Measurements from ENCODE around the gene CDH11. TPM values are rescaled to one million over a fixed set of nuclear protein-coding genes. Genes with fewer than 3 reads are reported as not detected.

The CDH11 gene
- total RNA-seq, 1 experiment from 2014 or later: 297 TPM

DNA sequence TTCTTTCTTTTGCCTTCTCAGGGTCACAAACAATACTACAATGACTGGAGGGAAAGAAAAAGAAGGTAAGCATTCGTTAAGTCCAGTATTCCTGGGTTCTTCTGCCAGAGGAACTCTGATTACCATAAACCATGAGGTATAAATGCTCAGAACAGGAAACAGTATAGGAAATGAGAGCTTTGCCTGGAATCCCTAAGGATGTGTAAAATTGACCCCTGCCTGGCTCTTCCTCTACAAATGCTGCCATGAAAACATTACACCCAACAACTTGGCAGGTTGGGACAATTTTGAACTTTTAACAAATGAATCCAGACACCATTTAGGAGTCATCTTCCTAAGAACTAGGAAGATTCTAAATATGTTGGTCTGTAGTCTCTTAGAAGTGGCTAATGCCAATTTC is 173.8 kb downstream of the CDH11 start:
- Histone ChIP-seq H3K27ac (ENCODE audit: low read depth, low read length, poor library complexity, severe bottlenecking) (peak overlapping the region; percentile 44), H3K9me3 (ENCODE audit: low read depth, low read length, poor library complexity, severe bottlenecking) (no peaks in the 10 kb centered on the region), H3K4me3 (ENCODE audit: low read depth, low read length, poor library complexity, severe bottlenecking) (no peak overlapping the region), H3K27me3 (replicated peaks; ENCODE audit: insufficient read depth, low read depth, low read length, poor library complexity) (no peaks in the 10 kb centered on the region), H3K4me1 (ENCODE audit: insufficient read depth, low read length, poor library complexity, severe bottlenecking) (peaks cover 24% of the 10 kb centered on the region), H3K36me3 (ENCODE audit: insufficient read depth, low read length, poor library complexity, severe bottlenecking) (peaks cover 48% of the 10 kb centered on the region)
- POLR2A ChIA-PET (ENCODE audit: low non-redundant PET): no interaction called here
- intact Hi-C loops (cut with micrococcal nuclease; ENCODE audit: unreplicated experiment): no loop called here
- peak; percentile 81 for DNase-seq (ENCODE audit: low spot score)
- CTCF ChIA-PET: no interaction called here
- TF ChIP-seq, protein P1, sequence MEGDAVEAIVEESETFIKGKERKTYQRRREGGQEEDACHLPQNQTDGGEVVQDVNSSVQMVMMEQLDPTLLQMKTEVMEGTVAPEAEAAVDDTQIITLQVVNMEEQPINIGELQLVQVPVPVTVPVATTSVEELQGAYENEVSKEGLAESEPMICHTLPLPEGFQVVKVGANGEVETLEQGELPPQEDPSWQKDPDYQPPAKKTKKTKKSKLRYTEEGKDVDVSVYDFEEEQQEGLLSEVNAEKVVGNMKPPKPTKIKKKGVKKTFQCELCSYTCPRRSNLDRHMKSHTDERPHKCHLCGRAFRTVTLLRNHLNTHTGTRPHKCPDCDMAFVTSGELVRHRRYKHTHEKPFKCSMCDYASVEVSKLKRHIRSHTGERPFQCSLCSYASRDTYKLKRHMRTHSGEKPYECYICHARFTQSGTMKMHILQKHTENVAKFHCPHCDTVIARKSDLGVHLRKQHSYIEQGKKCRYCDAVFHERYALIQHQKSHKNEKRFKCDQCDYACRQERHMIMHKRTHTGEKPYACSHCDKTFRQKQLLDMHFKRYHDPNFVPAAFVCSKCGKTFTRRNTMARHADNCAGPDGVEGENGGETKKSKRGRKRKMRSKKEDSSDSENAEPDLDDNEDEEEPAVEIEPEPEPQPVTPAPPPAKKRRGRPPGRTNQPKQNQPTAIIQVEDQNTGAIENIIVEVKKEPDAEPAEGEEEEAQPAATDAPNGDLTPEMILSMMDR (conservative IDR thresholded peaks at IDR 0.05; ENCODE audit: low read depth, low read length): no peak
- TF ChIP-seq EZH2 (IDR thresholded peaks at IDR 0.05; ENCODE audit: borderline replicate concordance, low read depth, low read length, poor library complexity, severe bottlenecking): no peak
- no TSS peak for BruUV-seq (replicated peaks)

DNA sequence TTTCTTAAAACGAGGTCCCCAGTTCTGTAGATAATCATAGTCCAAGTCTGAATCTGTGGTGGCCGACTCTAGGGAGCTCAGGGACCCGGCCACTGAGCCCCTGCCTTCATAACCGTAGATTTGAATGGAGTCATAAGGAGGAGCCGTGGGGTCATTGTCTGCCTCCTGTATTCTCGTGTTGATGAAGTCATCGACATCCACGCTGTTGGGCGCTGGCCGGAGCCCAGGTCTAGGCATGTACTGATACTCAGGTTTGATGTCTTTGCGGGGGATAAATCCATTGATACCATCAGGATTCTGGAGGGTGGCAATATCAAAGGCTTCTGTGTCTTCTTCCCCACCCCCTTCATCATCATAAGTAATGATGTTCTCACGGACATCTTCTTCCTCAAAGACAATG is 174.2 kb downstream of the CDH11 start:
- intact Hi-C loops (cut with micrococcal nuclease; ENCODE audit: unreplicated experiment): no loop called here
- POLR2A ChIA-PET (ENCODE audit: low non-redundant PET): no interaction called here

DNA sequence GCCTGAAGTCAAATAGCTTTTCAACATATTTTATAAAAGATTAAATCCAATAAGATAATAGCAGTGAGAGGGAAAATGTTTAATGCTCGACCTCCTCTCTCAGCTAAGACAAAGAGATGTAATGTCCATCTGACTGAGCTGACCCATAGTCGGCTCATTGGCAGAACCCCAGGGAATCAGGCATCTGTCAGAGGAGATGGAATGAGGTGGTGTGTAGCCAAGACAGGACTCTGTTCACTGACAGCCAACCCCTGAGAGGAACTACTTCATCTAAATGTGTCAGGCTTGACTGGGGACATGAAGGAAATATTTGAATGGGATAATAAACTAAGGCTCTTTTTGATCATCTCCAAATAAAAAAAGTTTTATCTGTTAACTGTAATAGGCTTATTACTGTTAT is 188.0 kb downstream of the CDH11 start:
- ChIA-PET CTCF (no interaction called here), POLR2A (ENCODE audit: low non-redundant PET) (no interaction called here)
- Histone ChIP-seq H3K9me3 (ENCODE audit: low read depth, low read length, poor library complexity, severe bottlenecking) (no peaks in the 10 kb centered on the region), H3K36me3 (ENCODE audit: insufficient read depth, low read length, poor library complexity, severe bottlenecking) (no peaks in the 10 kb centered on the region), H3K4me3 (ENCODE audit: low read depth, low read length, poor library complexity, severe bottlenecking) (no peak overlapping the region), H3K4me1 (ENCODE audit: insufficient read depth, low read length, poor library complexity, severe bottlenecking) (no peaks in the 10 kb centered on the region), H3K27me3 (replicated peaks; ENCODE audit: insufficient read depth, low read depth, low read length, poor library complexity) (no peaks in the 10 kb centered on the region), H3K27ac (ENCODE audit: low read depth, low read length, poor library complexity, severe bottlenecking) (no peak overlapping the region)
- no TSS peak for BruUV-seq (replicated peaks)
- no peak for DNase-seq (ENCODE audit: low spot score)
- TF ChIP-seq EZH2 (IDR thresholded peaks at IDR 0.05; ENCODE audit: borderline replicate concordance, low read depth, low read length, poor library complexity, severe bottlenecking): no peak
- TF ChIP-seq, protein P1 (conservative IDR thresholded peaks at IDR 0.05; ENCODE audit: low read depth, low read length): no peak
- intact Hi-C loops (cut with micrococcal nuclease; ENCODE audit: unreplicated experiment): no loop called here

More for the DNA sequence above, 174.2 kb downstream of the CDH11 start:
- CTCF ChIA-PET: no interaction called here
- Histone ChIP-seq H3K27ac (ENCODE audit: low read depth, low read length, poor library complexity, severe bottlenecking) (no peak overlapping the region), H3K4me3 (ENCODE audit: low read depth, low read length, poor library complexity, severe bottlenecking) (no peak overlapping the region), H3K9me3 (ENCODE audit: low read depth, low read length, poor library complexity, severe bottlenecking) (no peaks in the 10 kb centered on the region), H3K27me3 (replicated peaks; ENCODE audit: insufficient read depth, low read depth, low read length, poor library complexity) (no peaks in the 10 kb centered on the region), H3K4me1 (ENCODE audit: insufficient read depth, low read length, poor library complexity, severe bottlenecking) (peaks cover 24% of the 10 kb centered on the region), H3K36me3 (ENCODE audit: insufficient read depth, low read length, poor library complexity, severe bottlenecking) (peaks cover 48% of the 10 kb centered on the region)
- no peak for TF ChIP-seq EZH2 (IDR thresholded peaks at IDR 0.05; ENCODE audit: borderline replicate concordance, low read depth, low read length, poor library complexity, severe bottlenecking)
- TF ChIP-seq, protein P1 (conservative IDR thresholded peaks at IDR 0.05; ENCODE audit: low read depth, low read length): no peak
- BruUV-seq (replicated peaks): no TSS peak
- no peak for DNase-seq (ENCODE audit: low spot score)
